ENCODE results near the gene TPD52L2.

Gene TPD52L2

DNA sequence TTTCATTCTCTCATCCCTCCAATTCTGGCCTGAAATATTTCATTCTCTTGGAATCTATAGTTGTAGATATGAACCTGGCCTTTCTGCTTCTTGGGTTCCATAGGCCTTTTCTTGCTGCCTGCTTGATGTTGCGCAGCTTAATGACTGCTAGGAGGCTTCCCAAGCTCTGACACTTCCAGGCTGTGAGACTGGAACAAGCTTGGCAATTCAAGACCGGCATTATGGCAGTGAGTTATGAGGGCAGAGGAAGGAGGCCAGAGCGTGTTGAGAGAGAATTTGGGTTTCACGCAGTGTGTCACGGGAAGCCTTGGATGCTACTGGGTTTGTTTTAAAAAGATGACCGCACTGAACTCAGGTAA, 28.9 kb downstream of the TPD52L2 start:
- H3K4me3 ChIP-seq (ENCODE audit: low read depth, low read length) = no peak overlapping the region
- TF ChIP-seq, protein P1, sequence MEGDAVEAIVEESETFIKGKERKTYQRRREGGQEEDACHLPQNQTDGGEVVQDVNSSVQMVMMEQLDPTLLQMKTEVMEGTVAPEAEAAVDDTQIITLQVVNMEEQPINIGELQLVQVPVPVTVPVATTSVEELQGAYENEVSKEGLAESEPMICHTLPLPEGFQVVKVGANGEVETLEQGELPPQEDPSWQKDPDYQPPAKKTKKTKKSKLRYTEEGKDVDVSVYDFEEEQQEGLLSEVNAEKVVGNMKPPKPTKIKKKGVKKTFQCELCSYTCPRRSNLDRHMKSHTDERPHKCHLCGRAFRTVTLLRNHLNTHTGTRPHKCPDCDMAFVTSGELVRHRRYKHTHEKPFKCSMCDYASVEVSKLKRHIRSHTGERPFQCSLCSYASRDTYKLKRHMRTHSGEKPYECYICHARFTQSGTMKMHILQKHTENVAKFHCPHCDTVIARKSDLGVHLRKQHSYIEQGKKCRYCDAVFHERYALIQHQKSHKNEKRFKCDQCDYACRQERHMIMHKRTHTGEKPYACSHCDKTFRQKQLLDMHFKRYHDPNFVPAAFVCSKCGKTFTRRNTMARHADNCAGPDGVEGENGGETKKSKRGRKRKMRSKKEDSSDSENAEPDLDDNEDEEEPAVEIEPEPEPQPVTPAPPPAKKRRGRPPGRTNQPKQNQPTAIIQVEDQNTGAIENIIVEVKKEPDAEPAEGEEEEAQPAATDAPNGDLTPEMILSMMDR (IDR thresholded peaks at IDR 0.05; ENCODE audit: low read depth, low read length) = no peak

DNA sequence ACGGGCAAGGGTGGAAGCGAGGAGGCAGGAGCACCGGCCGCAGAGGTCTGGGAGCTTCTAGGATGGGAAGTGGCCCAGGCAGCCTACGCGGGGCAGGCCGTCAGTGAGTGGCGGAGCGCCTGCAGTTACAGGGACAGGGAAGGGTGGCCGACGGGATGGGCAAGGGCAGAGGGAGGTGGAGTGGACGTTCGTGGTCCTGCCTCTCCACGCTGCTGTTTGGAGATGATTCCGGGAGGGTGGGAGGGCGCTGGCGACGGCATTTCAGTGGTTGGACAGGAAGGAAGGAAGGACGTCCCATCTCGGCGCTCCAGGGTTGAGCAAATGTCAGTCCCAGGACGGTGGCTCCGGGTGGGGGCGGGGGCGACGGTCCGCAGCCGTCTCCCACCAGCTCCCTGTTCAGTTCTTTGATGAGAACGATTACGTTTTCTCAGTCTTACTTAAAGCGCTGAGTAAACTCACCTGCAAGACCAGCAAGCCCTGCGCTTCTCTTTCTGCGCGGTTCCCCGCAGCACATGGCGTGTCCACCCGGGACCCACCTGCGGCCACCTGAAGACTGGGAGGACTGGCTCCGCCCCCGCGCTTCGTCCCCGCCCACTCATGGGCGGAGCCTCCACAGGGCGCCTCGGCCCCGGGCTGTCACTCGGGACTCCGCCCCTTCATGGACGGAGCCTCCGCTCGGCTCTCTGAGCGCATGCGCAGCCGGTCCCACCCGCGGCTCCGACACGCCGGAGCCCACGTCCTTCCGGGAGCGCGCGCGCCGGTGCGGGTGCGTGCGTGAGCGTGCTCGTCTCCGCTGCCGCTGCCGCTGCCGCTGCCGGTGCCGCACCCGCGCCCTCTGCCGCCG, 29.5 kb downstream of the TPD52L2 start, which contains the start of gene DNAJC5:
DNAJC5 (plus strand) TSS at position 769 of the 844 bp plus-strand sequence. CDS start 33,220 bp downstream, outside the sequence.
- peak within 1 kb of the TSS; percentile 60 for H3K4me3 ChIP-seq (ENCODE audit: low read depth, low read length)

DNA sequence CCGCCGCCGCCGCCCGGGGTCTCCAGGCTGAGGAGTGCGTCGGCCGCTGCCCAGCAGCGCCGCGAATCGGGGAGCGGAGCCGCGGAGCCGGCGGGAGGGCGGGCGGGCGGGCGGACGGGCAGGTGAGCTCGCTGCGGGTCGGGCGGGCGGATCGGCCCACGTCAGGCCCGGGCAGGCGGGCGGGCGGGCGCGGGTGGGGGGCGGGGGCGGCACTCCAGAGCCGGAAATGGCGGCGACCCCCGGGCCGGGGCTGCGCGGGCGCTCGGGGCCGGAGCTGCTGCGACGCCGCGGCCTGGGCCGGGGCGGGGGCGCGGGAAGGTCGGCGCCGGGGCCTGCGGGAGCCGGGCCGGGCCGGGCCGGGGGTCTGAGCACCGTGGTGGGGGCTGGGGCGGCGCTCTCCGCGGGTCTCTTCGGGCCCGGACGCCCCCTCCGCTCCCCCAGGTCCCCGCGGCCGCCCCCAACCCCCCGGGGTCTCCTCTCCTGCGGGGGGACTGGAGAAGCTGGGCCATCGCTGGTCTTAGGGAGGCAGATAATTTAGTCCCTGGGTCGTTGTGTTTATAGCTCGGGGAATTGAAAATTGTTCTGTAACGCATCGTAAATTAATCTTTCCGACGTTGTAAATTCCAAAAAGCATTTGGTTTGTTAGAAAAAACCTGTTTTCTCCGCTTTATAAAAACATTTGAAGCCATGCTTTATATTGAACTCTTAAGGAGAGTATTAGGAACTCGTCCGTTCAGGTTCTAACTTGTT, 30.3 kb downstream of the TPD52L2 start:
- peak overlapping the region; percentile 60 for H3K4me3 ChIP-seq (ENCODE audit: low read depth, low read length)
- TF ChIP-seq, protein P1 (IDR thresholded peaks at IDR 0.05; ENCODE audit: low read depth, low read length) = no peak

More for the DNA sequence above, 29.5 kb downstream of the TPD52L2 start, which contains the start of gene DNAJC5:
- TF ChIP-seq, protein P1 (IDR thresholded peaks at IDR 0.05; ENCODE audit: low read depth, low read length) = no peak

DNA sequence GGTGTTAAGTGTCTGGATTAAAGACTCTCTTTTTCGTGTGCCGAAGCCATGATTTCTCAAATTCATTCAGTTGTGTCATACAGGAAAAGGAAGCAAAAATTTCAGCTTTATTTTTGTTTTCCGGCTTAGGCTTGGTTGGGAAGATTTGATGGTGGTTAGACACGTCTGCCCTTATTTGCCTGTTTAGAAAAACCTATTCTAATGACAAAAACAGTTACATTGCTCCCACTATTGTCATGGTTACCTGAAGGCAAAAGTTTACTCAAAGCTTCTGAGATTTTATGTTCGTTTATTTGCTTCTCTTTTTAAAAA, 30.8 kb downstream of the TPD52L2 start:
- TF ChIP-seq, protein P1 (IDR thresholded peaks at IDR 0.05; ENCODE audit: low read depth, low read length) = no peak
- peak overlapping the region; percentile 60 for H3K4me3 ChIP-seq (ENCODE audit: low read depth, low read length)

DNA sequence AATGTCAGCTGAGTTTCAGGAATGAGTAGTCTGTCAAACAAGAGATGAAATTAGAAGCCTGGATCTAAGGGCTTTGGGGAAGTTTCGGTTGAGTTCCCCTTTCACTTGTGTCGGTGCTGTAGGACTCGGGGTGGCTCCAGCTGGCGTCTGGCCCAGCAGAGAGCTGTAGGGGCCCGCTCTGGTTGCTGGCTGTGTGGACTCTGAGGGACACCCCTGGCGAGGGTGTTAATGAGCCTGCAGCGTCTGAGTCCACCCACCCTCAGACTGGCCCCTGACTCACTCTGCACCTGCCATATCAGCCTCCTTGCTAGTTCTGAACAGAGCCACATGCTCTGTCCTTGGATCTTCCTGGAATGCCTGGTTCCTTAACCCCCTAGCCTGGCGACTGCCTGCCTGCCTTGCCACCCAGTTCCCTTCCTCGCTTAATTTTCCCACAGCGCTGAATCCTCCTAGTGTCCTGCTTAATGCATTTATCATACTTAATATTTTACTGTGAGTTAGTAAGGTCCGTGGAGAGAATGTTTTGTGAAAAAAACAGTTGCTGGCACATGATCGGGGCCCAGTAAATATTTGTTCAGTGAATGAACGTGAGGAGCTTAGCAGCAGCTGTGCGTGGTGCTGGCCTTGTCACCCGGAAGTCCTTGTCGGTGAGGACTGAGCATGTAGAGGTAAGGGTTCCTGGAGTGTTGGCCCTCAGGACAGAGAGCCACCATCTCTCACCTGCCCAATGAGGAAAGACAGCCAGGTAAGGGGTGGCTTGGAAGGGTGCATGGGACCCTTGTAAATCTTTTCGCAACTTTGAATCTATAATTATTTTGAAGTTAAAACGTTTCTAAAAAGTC, 31.4 kb downstream of the TPD52L2 start:
- TF ChIP-seq, protein P1 (IDR thresholded peaks at IDR 0.05; ENCODE audit: low read depth, low read length) = no peak
- peak overlapping the region; percentile 60 for H3K4me3 ChIP-seq (ENCODE audit: low read depth, low read length)

DNA sequence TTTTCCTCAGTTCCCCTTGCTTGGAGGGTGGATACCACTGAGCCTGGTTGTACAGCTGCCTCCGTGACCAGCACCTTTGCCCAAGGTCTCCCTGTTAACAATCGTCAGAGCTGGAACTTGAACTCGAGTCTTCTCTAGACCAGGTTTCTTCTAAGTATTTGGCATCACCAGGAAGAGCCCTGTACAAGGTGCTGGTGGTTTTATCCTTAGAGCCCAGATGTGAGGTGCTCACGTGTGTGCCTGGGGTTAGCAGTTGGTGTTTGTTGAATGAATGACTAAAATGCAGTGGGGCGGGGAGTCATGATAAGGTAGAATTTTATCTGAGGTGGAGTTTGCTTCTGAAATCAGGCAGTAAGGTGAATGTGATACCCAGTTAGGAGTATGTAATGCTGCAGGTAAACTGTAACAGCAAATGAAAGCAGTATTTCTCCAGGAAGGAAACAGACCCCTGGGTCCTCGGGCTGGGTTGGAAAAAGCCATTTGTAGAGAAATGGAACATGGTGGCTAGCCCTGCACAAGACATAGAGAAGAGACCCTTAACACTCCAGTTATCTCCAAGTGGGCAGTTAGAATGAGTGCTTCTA, 33.0 kb downstream of the TPD52L2 start:
- TF ChIP-seq, protein P1 (IDR thresholded peaks at IDR 0.05; ENCODE audit: low read depth, low read length) = no peak
- H3K4me3 ChIP-seq (ENCODE audit: low read depth, low read length) = no peak overlapping the region

All from WI38 (cell line).